SU-DHL-6 (cell line): ENCODE results near the gene B4GALNT4.

ENCODE experiments used
- CTCF ChIP-seq: fragments of 200-600 bp; sonication (generic); IDR thresholded peaks from one replicate; pipeline ENCODE4 v1.5.1; 2017; ENCODE audit warnings: antibody characterized with exemption, mild to moderate bottlenecking, low read length, moderate library complexity; ENCODE audit not compliant: insufficient read depth, poor library complexity, severe bottlenecking
- EZH2phosphoT487 ChIP-seq: fragments of 200-600 bp; sonication (generic), shearing (Covaris generic); conservative IDR thresholded peaks from 2 replicates; pipeline ENCODE4 v1.6.1; 2018; ENCODE audit warnings: mild to moderate bottlenecking, antibody characterized with exemption, low read length, moderate library complexity, mixed read lengths

GRCh38 chr11:394858-395655 is 25.8 kb downstream of the B4GALNT4 start:
- TF ChIP-seq CTCF, result no peak
- TF ChIP-seq EZH2phosphoT487, result no peak
